Esophagus muscularis mucosa (tissue), 4 donors: Measurements from ENCODE around the gene DIP2C. TPM values are rescaled to one million over a fixed set of nuclear protein-coding genes. Genes with fewer than 3 reads are reported as not detected.

Experiments used
- DNase-seq: peaks from one replicate; pipeline ENCODE4 v3.0.0-alpha.2; 2017; ENCODE audit errors: extremely low spot score
- H3K27ac ChIP-seq, 4 donors: fragments of 200-600 bp; sonication (generic); replicated peaks in 1 of 4; 1 replicate in 3 of 4; 2 replicates in 1 of 4; pipeline ENCODE4 v1.5.1; 2016 to 2019; ENCODE audit warnings: mild to moderate bottlenecking in 1 of 4
- H3K27me3 ChIP-seq, 4 donors: fragments of 200-600 bp; sonication (generic); one replicate each; pipeline versions ENCODE4 v1.5.1 to v1.6.0; 2016 to 2019
- H3K36me3 ChIP-seq, 4 donors: fragments of 200-600 bp; sonication (generic); one replicate each; pipeline ENCODE4 v1.5.1; 2016 to 2019
- H3K4me1 ChIP-seq, 4 donors: fragments of 200-600 bp; sonication (generic); one replicate each; pipeline ENCODE4 v1.5.1; 2016 to 2019
- H3K4me3 ChIP-seq, 4 donors: fragments of 200-600 bp; sonication (generic); 1 replicate in 2 of 4; 2 replicates in 2 of 4; pipeline ENCODE4 v1.5.1; 2016 to 2019; ENCODE audit warnings: mild to moderate bottlenecking in 4 of 4, moderate library complexity in 1 of 4
- H3K9me3 ChIP-seq, 4 donors: fragments of 200-600 bp; sonication (generic); 1 replicate in 3 of 4; 2 replicates in 1 of 4; pipeline ENCODE4 v1.5.1; 2016 to 2019
- EP300 ChIP-seq: sonication (generic); formaldehyde crosslinking; IDR thresholded peaks from one replicate; pipeline ENCODE4 v1.6.1; 2017; ENCODE audit warnings: antibody characterized with exemption
- POLR2A ChIP-seq: fragments of 450-650 bp; IDR thresholded peaks from one replicate; pipeline ENCODE4 v1.6.1; 2017; ENCODE audit warnings: antibody characterized with exemption, moderate library complexity, mild to moderate bottlenecking, low read depth
- POLR2AphosphoS5 ChIP-seq, 2 donors: sonication (generic); formaldehyde crosslinking; IDR thresholded peaks; one replicate each; pipeline ENCODE4 v1.6.1; 2017; ENCODE audit warnings: antibody characterized with exemption in 2 of 2
- WGBS: methylation state at CpG from one replicate; pipeline ENCODE4 v1.1.5; 2018; 5-methylcytosine and 5-hydroxymethylcytosine counted together
- intact Hi-C: fragments of 100-400 bp; cut with DNase I; formaldehyde crosslinking; loops from one replicate; pipeline ENCODE4 v1.15.1; 2023
- total RNA-seq, 4 donors: library from RNA; depleted of rRNA; stranded (reverse); fragments of >200 nt; gene quantifications; one replicate each; pipeline versions ENCODE4 v1.1.0 to v1.2.1, GENCODE V29; 2016
- TF ChIP-seq, protein P1 (sequence below), 3 experiments: fragments of 200-600 bp in 2 of 3; fragments of 450-650 bp in 1 of 3; sonication (generic) in 2 of 3; IDR thresholded peaks; one replicate each; pipeline ENCODE4 v1.5.1; 2017 to 2019; ENCODE audit warnings: antibody characterized with exemption in 3 of 3, mild to moderate bottlenecking in 2 of 3, moderate library complexity in 1 of 3

Gene DIP2C
- total RNA-seq, 4 donors from 2014 or later = 38.6 to 66.4 (median 55.7) TPM

DNA sequence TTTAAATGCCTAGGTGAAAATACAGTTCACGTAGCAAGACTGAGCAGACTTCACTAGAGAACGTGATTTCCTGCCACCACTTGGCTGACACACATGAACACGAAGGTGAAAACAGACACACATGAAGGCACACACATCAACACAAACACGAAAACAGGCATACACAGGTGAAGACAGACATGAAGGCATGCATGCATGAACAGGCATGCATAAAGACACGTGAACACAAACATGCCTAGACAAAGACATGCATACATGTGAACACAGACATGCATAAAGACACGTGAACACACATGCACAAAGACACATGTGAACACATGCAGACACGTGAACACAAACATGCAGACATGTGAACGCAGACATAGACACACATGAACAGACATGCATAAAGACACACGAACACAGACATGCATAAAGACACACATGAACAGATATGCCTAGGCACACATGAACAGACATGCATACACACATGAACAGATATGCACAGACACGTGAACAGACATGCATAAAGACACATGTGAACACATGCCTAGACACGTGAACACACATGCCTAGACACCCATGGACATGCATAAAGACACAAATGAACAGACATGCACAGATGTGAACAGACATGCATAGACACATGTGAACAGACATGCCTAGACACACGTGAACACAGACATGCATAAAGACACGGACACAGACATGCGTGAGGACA lies 311.1 kb downstream of the DIP2C start:
- Histone ChIP-seq H3K4me1 (peaks cover 4 to 22% (median 19%) of the 10 kb centered on the region in 4 donors), H3K9me3 (no peaks in the 10 kb centered on the region), H3K27ac (no peak overlapping the region), H3K36me3 (peaks cover 18 to 73% (median 58%) of the 10 kb centered on the region in 4 donors), H3K27me3 (no peaks in the 10 kb centered on the region), H3K4me3 (no peak overlapping the region)
- no peak for TF ChIP-seq EP300
- peak in 1 of 2 donors; percentile 7 for TF ChIP-seq POLR2AphosphoS5 (IDR thresholded peaks at IDR 0.05)
- intact Hi-C loops = no loop called here
- no peak for DNase-seq
- WGBS = 94% methylated on average over 14 of the region's 14 CpGs

DNA sequence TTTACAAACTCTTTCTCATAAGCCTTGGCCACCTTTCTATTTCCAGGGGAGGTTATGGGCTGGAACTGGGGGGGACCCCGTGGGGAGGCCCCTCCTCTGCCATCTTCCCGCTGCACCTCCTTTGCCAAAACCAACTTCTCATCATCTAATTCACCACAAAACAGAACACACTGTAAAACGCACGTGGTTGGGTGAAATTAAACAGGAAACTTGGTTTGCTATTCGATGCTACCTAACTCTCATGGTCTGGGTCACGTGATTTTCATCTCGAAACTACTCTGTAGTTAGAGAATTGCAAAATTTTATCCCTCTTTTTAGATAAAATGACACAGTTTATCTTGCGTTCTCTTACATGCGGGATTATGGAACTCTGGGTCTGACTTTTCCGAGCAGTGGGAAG lies 312.2 kb downstream of the DIP2C start:
- peaks cover 4 to 34% (median 30%) of the 10 kb centered on the region in 4 donors for H3K4me1 ChIP-seq
- DNase-seq = no peak
- peaks cover 14 to 73% (median 52%) of the 10 kb centered on the region in 4 donors for H3K36me3 ChIP-seq
- H3K4me3 ChIP-seq = no peak overlapping the region
- H3K27me3 ChIP-seq = no peaks in the 10 kb centered on the region
- H3K27ac ChIP-seq = no peak overlapping the region
- WGBS = 81% methylated on average over 10 of the region's 10 CpGs
- no peaks in the 10 kb centered on the region for H3K9me3 ChIP-seq
- TF ChIP-seq EP300 (no peak), POLR2AphosphoS5 (IDR thresholded peaks at IDR 0.05) (no peak), POLR2A (no peak)
- TF ChIP-seq, protein P1, sequence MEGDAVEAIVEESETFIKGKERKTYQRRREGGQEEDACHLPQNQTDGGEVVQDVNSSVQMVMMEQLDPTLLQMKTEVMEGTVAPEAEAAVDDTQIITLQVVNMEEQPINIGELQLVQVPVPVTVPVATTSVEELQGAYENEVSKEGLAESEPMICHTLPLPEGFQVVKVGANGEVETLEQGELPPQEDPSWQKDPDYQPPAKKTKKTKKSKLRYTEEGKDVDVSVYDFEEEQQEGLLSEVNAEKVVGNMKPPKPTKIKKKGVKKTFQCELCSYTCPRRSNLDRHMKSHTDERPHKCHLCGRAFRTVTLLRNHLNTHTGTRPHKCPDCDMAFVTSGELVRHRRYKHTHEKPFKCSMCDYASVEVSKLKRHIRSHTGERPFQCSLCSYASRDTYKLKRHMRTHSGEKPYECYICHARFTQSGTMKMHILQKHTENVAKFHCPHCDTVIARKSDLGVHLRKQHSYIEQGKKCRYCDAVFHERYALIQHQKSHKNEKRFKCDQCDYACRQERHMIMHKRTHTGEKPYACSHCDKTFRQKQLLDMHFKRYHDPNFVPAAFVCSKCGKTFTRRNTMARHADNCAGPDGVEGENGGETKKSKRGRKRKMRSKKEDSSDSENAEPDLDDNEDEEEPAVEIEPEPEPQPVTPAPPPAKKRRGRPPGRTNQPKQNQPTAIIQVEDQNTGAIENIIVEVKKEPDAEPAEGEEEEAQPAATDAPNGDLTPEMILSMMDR (IDR thresholded peaks at IDR 0.05) = no peak
- intact Hi-C loops = no loop called here

DNA sequence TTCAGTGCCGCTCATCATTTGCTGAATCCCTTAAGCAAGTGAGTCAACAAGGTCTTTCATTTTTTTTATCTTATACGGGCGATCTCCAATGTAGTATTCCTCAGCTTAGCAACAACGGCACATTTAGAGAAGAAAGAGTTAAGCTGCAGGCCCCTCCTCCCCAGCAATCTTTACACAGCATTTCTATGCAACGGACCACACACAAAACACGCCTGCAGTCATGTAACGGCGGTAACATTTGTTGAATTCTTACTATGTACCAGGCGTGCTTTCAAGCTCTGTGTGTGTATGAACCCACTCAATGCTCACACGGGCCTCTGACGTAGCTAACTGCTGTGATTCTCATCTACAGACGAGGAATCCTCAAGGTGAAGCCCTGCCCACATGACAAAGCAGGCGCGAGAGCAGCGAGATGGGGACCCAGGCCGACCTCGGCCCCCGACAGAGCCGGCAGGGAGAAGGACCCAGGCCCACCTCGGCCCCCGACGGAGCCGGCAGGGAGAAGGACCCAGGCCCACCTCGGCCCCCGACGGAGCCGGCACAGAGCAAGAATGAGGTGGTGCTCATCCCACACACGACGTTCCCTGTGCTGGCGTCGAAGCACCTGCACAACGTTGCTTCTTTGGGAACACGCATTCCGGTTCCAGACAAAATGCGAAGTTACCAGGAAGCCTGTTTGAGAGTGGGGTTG lies 313.5 kb downstream of the DIP2C start:
- no peaks in the 10 kb centered on the region for H3K27me3 ChIP-seq
- H3K9me3 ChIP-seq = no peaks in the 10 kb centered on the region
- H3K4me1 ChIP-seq = peaks cover 4 to 32% (median 29%) of the 10 kb centered on the region in 4 donors
- no peak for DNase-seq
- intact Hi-C loops = no loop called here
- no peak overlapping the region for H3K4me3 ChIP-seq
- H3K36me3 ChIP-seq = peaks cover 12 to 66% (median 44%) of the 10 kb centered on the region in 4 donors
- no peak overlapping the region for H3K27ac ChIP-seq
- TF ChIP-seq EP300 = no peak
- no peak for TF ChIP-seq POLR2A
- TF ChIP-seq POLR2AphosphoS5 (IDR thresholded peaks at IDR 0.05) = no peak
- TF ChIP-seq, protein P1 (IDR thresholded peaks at IDR 0.05) = no peak
- WGBS = 88% methylated on average over 33 of the region's 35 CpGs

GRCh38 chr10:374354-374753 lies 315.1 kb downstream of the DIP2C start:
- no peak overlapping the region for H3K27ac ChIP-seq
- H3K27me3 ChIP-seq = no peaks in the 10 kb centered on the region
- TF ChIP-seq, protein P1 (IDR thresholded peaks at IDR 0.05) = no peak
- no peak for TF ChIP-seq POLR2AphosphoS5 (IDR thresholded peaks at IDR 0.05)
- no peak for TF ChIP-seq POLR2A
- no peak for TF ChIP-seq EP300
- no peak for DNase-seq
- 93% methylated on average over 3 of the region's 3 CpGs for WGBS
- no peak overlapping the region for H3K4me3 ChIP-seq
- H3K36me3 ChIP-seq = peaks cover 3 to 64% (median 35%) of the 10 kb centered on the region in 4 donors
- intact Hi-C loops = no loop called here
- peaks cover 14 to 37% (median 33%) of the 10 kb centered on the region in 4 donors for H3K4me1 ChIP-seq
- no peaks in the 10 kb centered on the region for H3K9me3 ChIP-seq
